Large intestine (tissue), 3 donors: Measurements from ENCODE around the gene LSM6. TPM values are rescaled to one million over a fixed set of nuclear protein-coding genes. Genes with fewer than 3 reads are reported as not detected.

ENCODE experiments used
- DNase-seq, 2 donors: peaks; one replicate each; pipeline versions ENCODE4 v3.0.0 to v3.0.0-alpha.2; 2013
- H3K27ac ChIP-seq: one replicate; pipeline ENCODE4 v1.5.1; 2013; ENCODE audit warnings: low read length
- H3K27me3 ChIP-seq: 2 replicates; pipeline ENCODE4 v1.6.1; 2013; ENCODE audit warnings: low read length; ENCODE audit not compliant: control insufficient read depth, insufficient read depth
- H3K36me3 ChIP-seq: 2 replicates; pipeline ENCODE4 v1.6.1; 2013; ENCODE audit warnings: low read length; ENCODE audit not compliant: control insufficient read depth, insufficient read depth
- H3K4me1 ChIP-seq: one replicate; pipeline ENCODE4 v1.6.1; 2013; ENCODE audit warnings: low read length; ENCODE audit not compliant: control insufficient read depth, insufficient read depth
- H3K4me3 ChIP-seq: one replicate; pipeline ENCODE4 v1.5.1; 2013; ENCODE audit warnings: low read length
- H3K9me3 ChIP-seq: one replicate; pipeline ENCODE4 v1.6.1; 2013; ENCODE audit warnings: mild to moderate bottlenecking, low read depth, low read length, moderate library complexity; ENCODE audit not compliant: control insufficient read depth
- WGBS: methylation state at CpG from one replicate; pipeline ENCODE4 v1.1.5; 2013; ENCODE audit warnings: low lambda C conversion rate; ENCODE audit not compliant: insufficient coverage; 5-methylcytosine and 5-hydroxymethylcytosine counted together
- polyA plus RNA-seq: library from polyadenylated mRNA; unstranded; fragments of 120-200 nt; gene quantifications from one replicate; pipeline ENCODE4 v1.2.1, GENCODE V29; 2013

Gene LSM6
- polyA plus RNA-seq, 1 donor: 76.4 TPM

- DNase-seq: no peak
- Histone ChIP-seq H3K4me3 (no peak overlapping the region), H3K27ac (no peak overlapping the region), H3K4me1 (no peaks in the 10 kb centered on the region), H3K27me3 (no peaks in the 10 kb centered on the region), H3K36me3 (no peaks in the 10 kb centered on the region), H3K9me3 (no peaks in the 10 kb centered on the region)
- WGBS: 60% methylated on average over 1 of the region's 7 CpGs
Measured at GRCh38 chr4:146211440-146211839, 35.9 kb downstream of the LSM6 start.

- Histone ChIP-seq H3K27ac (no peak overlapping the region), H3K36me3 (no peaks in the 10 kb centered on the region), H3K27me3 (peaks cover 2% of the 10 kb centered on the region), H3K4me3 (no peak overlapping the region), H3K9me3 (no peaks in the 10 kb centered on the region), H3K4me1 (no peaks in the 10 kb centered on the region)
- WGBS: no CpG with 5 or more reads among the region's 9 CpGs
- no peak for DNase-seq
Measured at GRCh38 chr4:146212781-146213180, 37.3 kb downstream of the LSM6 start.

GRCh38 chr4:146214238-146214637, 38.7 kb downstream of the LSM6 start, which contains the start of gene REELD1:
Gene REELD1 (plus strand): TSS chr4:146214538. CDS start chr4:146216953, 2,415 bp downstream.
- Histone ChIP-seq H3K4me1 (no peaks in the 10 kb centered on the region), H3K27me3 (peaks cover 2% of the 10 kb centered on the region), H3K27ac (no peak within 1 kb of the TSS), H3K36me3 (no peaks in the 10 kb centered on the region), H3K9me3 (no peaks in the 10 kb centered on the region), H3K4me3 (no peak within 1 kb of the TSS)
- WGBS: no CpG with 5 or more reads among the region's 5 CpGs
- no peak for DNase-seq

- H3K27me3 ChIP-seq: no peaks in the 10 kb centered on the region
- H3K4me1 ChIP-seq: no peaks in the 10 kb centered on the region
- H3K4me3 ChIP-seq: no peak overlapping the region
- DNase-seq: no peak
- no peak overlapping the region for H3K27ac ChIP-seq
- H3K36me3 ChIP-seq: no peaks in the 10 kb centered on the region
- WGBS: no CpG with 5 or more reads among the region's 8 CpGs
- no peaks in the 10 kb centered on the region for H3K9me3 ChIP-seq
Measured at GRCh38 chr4:146222313-146222712, 46.8 kb downstream of the LSM6 start.

GRCh38 chr4:146224326-146224966, 48.9 kb downstream of the LSM6 start:
- Histone ChIP-seq H3K27ac (no peak overlapping the region), H3K27me3 (no peaks in the 10 kb centered on the region), H3K4me3 (no peak overlapping the region), H3K9me3 (no peaks in the 10 kb centered on the region), H3K4me1 (no peaks in the 10 kb centered on the region), H3K36me3 (no peaks in the 10 kb centered on the region)
- 60% methylated on average over 1 of the region's 8 CpGs for WGBS
- DNase-seq: no peak

GRCh38 chr4:146229406-146229805, 53.9 kb downstream of the LSM6 start:
- no peaks in the 10 kb centered on the region for H3K36me3 ChIP-seq
- no peak overlapping the region for H3K27ac ChIP-seq
- H3K4me1 ChIP-seq: no peaks in the 10 kb centered on the region
- H3K27me3 ChIP-seq: no peaks in the 10 kb centered on the region
- DNase-seq: no peak
- no peak overlapping the region for H3K4me3 ChIP-seq
- no peaks in the 10 kb centered on the region for H3K9me3 ChIP-seq

- no CpG with 5 or more reads among the region's 1 CpG for WGBS
- H3K4me1 ChIP-seq: no peaks in the 10 kb centered on the region
- no peak for DNase-seq
Measured at GRCh38 chr4:146232131-146232722, 56.7 kb downstream of the LSM6 start.

GRCh38 chr4:146235654-146236177, 60.2 kb downstream of the LSM6 start:
- DNase-seq: no peak
- Histone ChIP-seq H3K36me3 (no peaks in the 10 kb centered on the region), H3K27me3 (no peaks in the 10 kb centered on the region), H3K4me1 (no peaks in the 10 kb centered on the region), H3K4me3 (no peak overlapping the region), H3K9me3 (no peaks in the 10 kb centered on the region), H3K27ac (no peak overlapping the region)
- no CpG with 5 or more reads among the region's 8 CpGs for WGBS

More at GRCh38 chr4:146232131-146232722, 56.7 kb downstream of the LSM6 start:
- H3K27ac ChIP-seq: no peak overlapping the region
- H3K36me3 ChIP-seq: no peaks in the 10 kb centered on the region
- H3K9me3 ChIP-seq: no peaks in the 10 kb centered on the region
- no peak overlapping the region for H3K4me3 ChIP-seq
- H3K27me3 ChIP-seq: no peaks in the 10 kb centered on the region

- Histone ChIP-seq H3K4me1 (peaks cover 3% of the 10 kb centered on the region), H3K27me3 (no peaks in the 10 kb centered on the region), H3K36me3 (no peaks in the 10 kb centered on the region), H3K4me3 (no peak overlapping the region), H3K9me3 (no peaks in the 10 kb centered on the region), H3K27ac (no peak overlapping the region)
- WGBS: 100% methylated on average over 2 of the region's 5 CpGs
- no peak for DNase-seq
Measured at GRCh38 chr4:146236216-146236615, 60.7 kb downstream of the LSM6 start.

GRCh38 chr4:146237092-146237491, 61.6 kb downstream of the LSM6 start:
- H3K36me3 ChIP-seq: no peaks in the 10 kb centered on the region
- H3K4me3 ChIP-seq: no peak overlapping the region
- no peaks in the 10 kb centered on the region for H3K9me3 ChIP-seq
- H3K27ac ChIP-seq: no peak overlapping the region
- 100% methylated on average over 1 of the region's 6 CpGs for WGBS
- peaks cover 7% of the 10 kb centered on the region for H3K4me1 ChIP-seq
- DNase-seq: no peak
- H3K27me3 ChIP-seq: no peaks in the 10 kb centered on the region

GRCh38 chr4:146238107-146238506, 62.6 kb downstream of the LSM6 start:
- DNase-seq: no peak
- Histone ChIP-seq H3K27me3 (no peaks in the 10 kb centered on the region), H3K4me1 (peaks cover 7% of the 10 kb centered on the region), H3K4me3 (no peak overlapping the region), H3K9me3 (no peaks in the 10 kb centered on the region), H3K36me3 (no peaks in the 10 kb centered on the region), H3K27ac (no peak overlapping the region)
- 100% methylated on average over 1 of the region's 3 CpGs for WGBS
